IMR-90 (cell line): ENCODE measurements around the gene GARS1. TPM values are rescaled to one million over a fixed set of nuclear protein-coding genes. Genes with fewer than 3 reads are reported as not detected.

Experiments used
- ATAC-seq: fragments of 200-7000 bp; cut with Tn5 transposase; 2 replicates; pipeline ENCODE4 v1.9.1; 2020; ENCODE audit warnings: low read depth, mild to moderate bottlenecking, moderate library complexity
- BruUV-seq: library from RNA; stranded (reverse); fragments of 400-500 nt; replicated peaks from 2 replicates; lab custom pipeline; 2021; lab: Mats Ljungman, UMichigan
- CTCF ChIA-PET: fragments of 300-600 bp; formaldehyde crosslinking; extraction: SDS; loops from one replicate; lab custom pipeline; 2021; ENCODE audit warnings: antibody characterized with exemption; lab: Yijun Ruan, JAX
- POLR2A ChIA-PET: fragments of 300-600 bp; sonication (Branson Sonifier 250); formaldehyde crosslinking; loops from one replicate; lab custom pipeline; 2022; ENCODE audit warnings: antibody characterized with exemption; ENCODE audit not compliant: unreplicated experiment; lab: Charles Lee
- DNase-seq: peaks from one replicate; pipeline ENCODE4 v3.0.0; 2013
- H2AFZ ChIP-seq: replicated peaks from 2 replicates; pipeline ENCODE3; 2013; ENCODE audit warnings: low read length, mild to moderate bottlenecking; ENCODE audit not compliant: poor library complexity
- H2AK5ac ChIP-seq: 2 replicates; pipeline ENCODE4 v1.6.1; 2013; ENCODE audit warnings: low read depth, low read length, inconsistent platforms
- H2AK9ac ChIP-seq: replicated peaks from 2 replicates; pipeline ENCODE3; 2013; ENCODE audit warnings: mild to moderate bottlenecking, low read depth, low read length, moderate library complexity; ENCODE audit not compliant: poor library complexity
- H2BK120ac ChIP-seq: 2 replicates; pipeline ENCODE4 v1.6.1; 2013; ENCODE audit warnings: low read depth, low read length, inconsistent platforms
- H2BK15ac ChIP-seq: 3 replicates; pipeline ENCODE4 v1.6.1; 2013; ENCODE audit warnings: low read depth, low read length, inconsistent platforms
- H2BK20ac ChIP-seq: 2 replicates; pipeline ENCODE4 v1.6.1; 2013; ENCODE audit warnings: low read depth, mild to moderate bottlenecking, inconsistent platforms, low read length, moderate library complexity
- H2BK5ac ChIP-seq: 2 replicates; pipeline ENCODE4 v1.6.1; 2013; ENCODE audit warnings: mild to moderate bottlenecking, low read depth, low read length, inconsistent platforms; ENCODE audit not compliant: poor library complexity, severe bottlenecking
- H3K14ac ChIP-seq: replicated peaks from 2 replicates; pipeline ENCODE4 v1.6.1; 2013; ENCODE audit warnings: low read depth, low read length, inconsistent platforms
- H3K18ac ChIP-seq: 2 replicates; pipeline ENCODE4 v1.6.1; 2013; ENCODE audit warnings: low read depth, low read length, control low read depth
- H3K23ac ChIP-seq: 2 replicates; pipeline ENCODE4 v1.6.1; 2013; ENCODE audit warnings: low read depth, low read length, inconsistent platforms
- H3K27ac ChIP-seq: 2 replicates; pipeline ENCODE4 v1.5.1; 2013; ENCODE audit warnings: mild to moderate bottlenecking, control low read depth, low read length; ENCODE audit not compliant: insufficient read depth
- H3K27me3 ChIP-seq: 2 replicates; pipeline ENCODE4 v1.6.1; 2013; ENCODE audit warnings: low read length; ENCODE audit not compliant: control insufficient read depth, insufficient read depth
- H3K36me3 ChIP-seq: 2 replicates; pipeline ENCODE4 v1.6.1; 2013; ENCODE audit warnings: low read length, mixed read lengths; ENCODE audit not compliant: control insufficient read depth, insufficient read depth
- H3K4ac ChIP-seq: 2 replicates; pipeline ENCODE4 v1.6.1; 2013; ENCODE audit warnings: low read depth, low read length, inconsistent platforms
- H3K4me1 ChIP-seq: 2 replicates; pipeline ENCODE4 v1.6.1; 2013; ENCODE audit warnings: low read length, mixed read lengths; ENCODE audit not compliant: control insufficient read depth, insufficient read depth
- H3K4me2 ChIP-seq: 2 replicates; pipeline ENCODE4 v1.6.1; 2013; ENCODE audit warnings: low read depth, mild to moderate bottlenecking, control low read depth, low read length, moderate library complexity
- H3K4me3 ChIP-seq: 2 replicates; pipeline ENCODE4 v1.5.1; 2013; ENCODE audit warnings: low read depth, mild to moderate bottlenecking, control low read depth, low read length, moderate library complexity; ENCODE audit not compliant: insufficient read depth
- H3K56ac ChIP-seq: 2 replicates; pipeline ENCODE4 v1.6.1; 2013; ENCODE audit warnings: low read length, inconsistent platforms; ENCODE audit not compliant: insufficient read depth; ENCODE audit errors: extremely low read depth
- H3K79me1 ChIP-seq, 2 experiments: 2 replicates each; pipeline ENCODE4 v1.6.1; 2013; ENCODE audit warnings: low read length in 2 of 2, inconsistent platforms in 1 of 2, low read depth in 1 of 2
- H3K9ac ChIP-seq: 2 replicates; pipeline ENCODE4 v1.6.1; 2013; ENCODE audit warnings: low read depth, low read length, control low read depth
- H3K9me1 ChIP-seq: 2 replicates; pipeline ENCODE4 v1.6.1; 2013; ENCODE audit warnings: low read length, inconsistent platforms; ENCODE audit not compliant: insufficient read depth
- H3K9me3 ChIP-seq: 2 replicates; pipeline ENCODE4 v1.6.1; 2013; ENCODE audit warnings: low read length; ENCODE audit not compliant: control insufficient read depth, insufficient read depth
- H4K20me1 ChIP-seq: 2 replicates; pipeline ENCODE4 v1.6.1; 2013; ENCODE audit warnings: low read length, inconsistent platforms; ENCODE audit not compliant: insufficient read depth
- H4K5ac ChIP-seq: 2 replicates; pipeline ENCODE4 v1.6.1; 2013; ENCODE audit warnings: mild to moderate bottlenecking, low read depth, low read length, control low read depth
- H4K8ac ChIP-seq, 2 experiments: 2 replicates each; pipeline ENCODE4 v1.6.1; 2013; ENCODE audit warnings: low read depth in 2 of 2, low read length in 2 of 2, control low read depth in 1 of 2, inconsistent platforms in 1 of 2
- H4K91ac ChIP-seq: 2 replicates; pipeline ENCODE4 v1.6.1; 2013; ENCODE audit warnings: low read depth, low read length, inconsistent platforms; ENCODE audit not compliant: insufficient read depth
- BHLHE40 ChIP-seq: fragments of 150-350 bp; IDR thresholded peaks from 2 replicates; pipeline ENCODE4 v1.6.1; 2016; ENCODE audit warnings: mild to moderate bottlenecking, low read depth, low read length
- CEBPB ChIP-seq: IDR thresholded peaks from 2 replicates; pipeline ENCODE4 v1.6.1; 2012; ENCODE audit warnings: low read depth, low read length, improper control_type of control experiment
- CHD1 ChIP-seq: IDR thresholded peaks from 2 replicates; pipeline ENCODE4 v1.6.1; 2012; ENCODE audit warnings: low read depth, low read length, improper control_type of control experiment
- MXI1 ChIP-seq: IDR thresholded peaks from 2 replicates; pipeline ENCODE4 v1.6.1; 2012; ENCODE audit warnings: low read depth, mild to moderate bottlenecking, low read length, moderate library complexity, borderline replicate concordance
- NFE2L2 ChIP-seq: fragments of 150-350 bp; IDR thresholded peaks from 2 replicates; pipeline ENCODE4 v1.6.1; 2016; ENCODE audit warnings: low read depth, mild to moderate bottlenecking, low read length
- RFX5 ChIP-seq: IDR thresholded peaks from 2 replicates; pipeline ENCODE4 v1.8.0; 2012; ENCODE audit warnings: low read depth, mild to moderate bottlenecking, low read length, moderate library complexity
- SMC3 ChIP-seq: fragments of 150-350 bp; IDR thresholded peaks from 2 replicates; pipeline ENCODE4 v1.6.1; 2016; ENCODE audit warnings: low read depth, mild to moderate bottlenecking, antibody characterized with exemption, low read length, moderate library complexity
- USF2 ChIP-seq: fragments of 150-350 bp; IDR thresholded peaks from 2 replicates; pipeline ENCODE4 v1.6.1; 2017; ENCODE audit warnings: mild to moderate bottlenecking, antibody characterized with exemption, low read length, low read depth
- WGBS, 2 experiments: methylation state at CpG; one replicate each; pipeline versions ENCODE4 v1.1.5 to v1.1.7; 2013; ENCODE audit warnings: missing lambda C conversion rate in 2 of 2; ENCODE audit not compliant: insufficient read length in 1 of 2; ENCODE audit errors: extremely low coverage in 2 of 2; 5-methylcytosine and 5-hydroxymethylcytosine counted together
- dilution Hi-C: fragments of 300-500 bp; cut with HindIII; formaldehyde crosslinking; loops from one replicate; pipeline ENCODE4 v1.14.3; 2018; ENCODE audit warnings: low sequenced_read_pairs; ENCODE audit not compliant: unreplicated experiment
- in situ Hi-C: fragments of 300-500 bp; cut with MboI; formaldehyde crosslinking; loops from 3 replicates; pipeline ENCODE4 v1.14.3; 2019; ENCODE audit warnings: low sequenced_read_pairs, inconsistent platforms, mixed read lengths
- intact Hi-C: fragments of 100-400 bp; cut with micrococcal nuclease; formaldehyde crosslinking; loops from 2 replicates; pipeline ENCODE4 v1.10.0; 2022
- polyA plus RNA-seq, 3 experiments: library from polyadenylated mRNA; depleted of rRNA; stranded (reverse); fragments of >200 nt; gene quantifications; 2 replicates each; pipeline ENCODE4 v1.2.3, GENCODE V29; 2012; ENCODE audit warnings: low replicate concordance in 1 of 3
- total RNA-seq: library from RNA; depleted of rRNA; stranded (reverse); fragments of >200 nt; gene quantifications from 2 replicates; pipeline ENCODE4 v1.2.3, GENCODE V29; 2012
- TF ChIP-seq, protein P1 (sequence below): conservative IDR thresholded peaks from 2 replicates; pipeline ENCODE4 v1.5.1; 2012; ENCODE audit warnings: mild to moderate bottlenecking, low read depth, low read length, improper control_type of control experiment
- TF ChIP-seq, protein P2 (sequence below): fragments of 150-350 bp; IDR thresholded peaks from 2 replicates; pipeline ENCODE4 v1.6.1; 2016; ENCODE audit warnings: low read depth, mild to moderate bottlenecking, low read length, moderate library complexity, borderline replicate concordance

The GARS1 gene
- total and polyA plus RNA-seq, 2 of the 4 experiments (the other 2 are of a cell fraction): 105 to 551 TPM

DNA sequence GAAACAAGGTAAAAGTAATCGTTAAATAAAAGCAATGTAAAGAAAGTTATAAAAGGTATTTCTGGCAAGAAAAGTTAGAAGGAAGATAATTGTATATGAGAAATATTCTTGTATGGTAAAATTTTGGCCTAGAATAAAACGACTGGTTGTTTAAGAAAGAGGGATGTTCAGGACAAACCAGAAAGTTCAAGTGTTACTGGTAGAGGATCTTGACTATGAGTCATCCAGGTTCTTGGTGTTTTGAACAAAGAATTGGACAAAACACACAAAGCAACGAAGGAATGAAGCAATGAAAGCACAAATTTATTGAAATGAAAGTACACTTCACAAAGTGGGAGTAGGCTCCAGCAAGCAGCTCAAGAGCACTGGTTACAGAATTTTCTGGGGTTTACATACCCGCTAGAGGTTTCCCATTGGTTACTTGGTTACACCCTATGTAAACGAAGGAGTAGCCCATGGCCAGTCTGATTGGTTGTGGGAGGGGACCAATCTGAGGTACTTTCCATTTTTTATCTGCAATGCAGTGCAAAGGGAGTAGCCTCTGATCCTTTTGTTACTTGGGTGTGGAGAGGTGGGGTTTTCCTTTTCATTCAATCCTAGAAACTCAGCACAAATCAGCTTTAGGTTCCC is 22.4 kb upstream of the GARS1 start:
- Histone ChIP-seq H3K27me3 (no peaks in the 10 kb centered on the region), H3K56ac (no peak overlapping the region), H4K8ac (no peak overlapping the region), H4K5ac (no peak overlapping the region), H3K4ac (no peak overlapping the region), H3K4me2 (no peak overlapping the region), H3K27ac (no peak overlapping the region), H2AFZ (no peak overlapping the region), H4K91ac (no peak overlapping the region), H3K4me3 (no peak overlapping the region), H3K23ac (no peak overlapping the region), H2AK5ac (no peak overlapping the region), H4K20me1 (no peaks in the 10 kb centered on the region), H3K9ac (no peak overlapping the region), H2BK15ac (no peak overlapping the region), H2BK20ac (no peak overlapping the region), H2BK120ac (no peak overlapping the region), H3K79me1 (no peaks in the 10 kb centered on the region; a peak in 1 of 4 replicates), H3K18ac (no peak overlapping the region), H3K4me1 (no peaks in the 10 kb centered on the region), H2AK9ac (no peak overlapping the region), H2BK5ac (no peak overlapping the region), H3K36me3 (peaks cover 8% of the 10 kb centered on the region), H3K9me3 (peaks cover 2% of the 10 kb centered on the region), H3K14ac (no peak overlapping the region), H3K9me1 (no peaks in the 10 kb centered on the region)
- dilution Hi-C loops (no loop called here), in situ Hi-C loops (no loop called here), intact Hi-C loops (no loop called here)
- TF ChIP-seq MXI1 (no peak), BHLHE40 (no peak), CHD1 (no peak), RFX5 (no peak), SMC3 (no peak), CEBPB (no peak), NFE2L2 (no peak), USF2 (no peak)
- TF ChIP-seq, protein P1, sequence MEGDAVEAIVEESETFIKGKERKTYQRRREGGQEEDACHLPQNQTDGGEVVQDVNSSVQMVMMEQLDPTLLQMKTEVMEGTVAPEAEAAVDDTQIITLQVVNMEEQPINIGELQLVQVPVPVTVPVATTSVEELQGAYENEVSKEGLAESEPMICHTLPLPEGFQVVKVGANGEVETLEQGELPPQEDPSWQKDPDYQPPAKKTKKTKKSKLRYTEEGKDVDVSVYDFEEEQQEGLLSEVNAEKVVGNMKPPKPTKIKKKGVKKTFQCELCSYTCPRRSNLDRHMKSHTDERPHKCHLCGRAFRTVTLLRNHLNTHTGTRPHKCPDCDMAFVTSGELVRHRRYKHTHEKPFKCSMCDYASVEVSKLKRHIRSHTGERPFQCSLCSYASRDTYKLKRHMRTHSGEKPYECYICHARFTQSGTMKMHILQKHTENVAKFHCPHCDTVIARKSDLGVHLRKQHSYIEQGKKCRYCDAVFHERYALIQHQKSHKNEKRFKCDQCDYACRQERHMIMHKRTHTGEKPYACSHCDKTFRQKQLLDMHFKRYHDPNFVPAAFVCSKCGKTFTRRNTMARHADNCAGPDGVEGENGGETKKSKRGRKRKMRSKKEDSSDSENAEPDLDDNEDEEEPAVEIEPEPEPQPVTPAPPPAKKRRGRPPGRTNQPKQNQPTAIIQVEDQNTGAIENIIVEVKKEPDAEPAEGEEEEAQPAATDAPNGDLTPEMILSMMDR: no peak
- TF ChIP-seq, protein P2, sequence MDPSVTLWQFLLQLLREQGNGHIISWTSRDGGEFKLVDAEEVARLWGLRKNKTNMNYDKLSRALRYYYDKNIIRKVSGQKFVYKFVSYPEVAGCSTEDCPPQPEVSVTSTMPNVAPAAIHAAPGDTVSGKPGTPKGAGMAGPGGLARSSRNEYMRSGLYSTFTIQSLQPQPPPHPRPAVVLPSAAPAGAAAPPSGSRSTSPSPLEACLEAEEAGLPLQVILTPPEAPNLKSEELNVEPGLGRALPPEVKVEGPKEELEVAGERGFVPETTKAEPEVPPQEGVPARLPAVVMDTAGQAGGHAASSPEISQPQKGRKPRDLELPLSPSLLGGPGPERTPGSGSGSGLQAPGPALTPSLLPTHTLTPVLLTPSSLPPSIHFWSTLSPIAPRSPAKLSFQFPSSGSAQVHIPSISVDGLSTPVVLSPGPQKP: no peak
- ATAC-seq: no peak
- BruUV-seq: no TSS peak
- ChIA-PET POLR2A (no interaction called here), CTCF (no interaction called here)
- DNase-seq: no peak
- WGBS, 2 experiments: 83% methylated on average over 1 of the region's 5 CpGs; no CpG with 5 or more reads in 1 of the 2 experiments
